Measurements from ENCODE around the gene NAP1L1. TPM values are rescaled to one million over a fixed set of nuclear protein-coding genes. Genes with fewer than 3 reads are reported as not detected.

Gene NAP1L1
- total RNA-seq, 2 experiments from 2014 or later: 1,148 to 1,176 TPM

- DNase-seq: no peak
- Mint-ChIP-seq H3K9me3 (no peaks in the 10 kb centered on the region), H3K4me1 (peaks cover 53% of the 10 kb centered on the region), H3K27me3 (no peaks in the 10 kb centered on the region), H3K4me3 (no peak overlapping the region), H3K36me3 (peaks cover 49% of the 10 kb centered on the region), H3K27ac (no peak overlapping the region)
These were observed 59.4 kb downstream of the NAP1L1 start for GRCh38 chr12:76024942-76025600.

GRCh38 chr12:76024102-76024781 lies 60.2 kb downstream of the NAP1L1 start:
- no peak overlapping the region for H3K27ac Mint-ChIP-seq
- peaks cover 61% of the 10 kb centered on the region for H3K4me1 Mint-ChIP-seq
- no peak for DNase-seq
- peaks cover 41% of the 10 kb centered on the region for H3K36me3 Mint-ChIP-seq
- H3K4me3 Mint-ChIP-seq: no peak overlapping the region
- no peaks in the 10 kb centered on the region for H3K27me3 Mint-ChIP-seq
- H3K9me3 Mint-ChIP-seq: no peaks in the 10 kb centered on the region

- H3K27me3 Mint-ChIP-seq: no peaks in the 10 kb centered on the region
- no peak for DNase-seq
- H3K9me3 Mint-ChIP-seq: no peaks in the 10 kb centered on the region
- H3K36me3 Mint-ChIP-seq: peaks cover 31% of the 10 kb centered on the region
- H3K4me1 Mint-ChIP-seq: peaks cover 63% of the 10 kb centered on the region
- no peak overlapping the region for H3K4me3 Mint-ChIP-seq
- H3K27ac Mint-ChIP-seq: no peak overlapping the region
These were observed 61.3 kb downstream of the NAP1L1 start for GRCh38 chr12:76023069-76023690.

GRCh38 chr12:76022506-76022905 lies 62.0 kb downstream of the NAP1L1 start:
- peaks cover 29% of the 10 kb centered on the region for H3K36me3 Mint-ChIP-seq
- peaks cover 63% of the 10 kb centered on the region for H3K4me1 Mint-ChIP-seq
- no peaks in the 10 kb centered on the region for H3K27me3 Mint-ChIP-seq
- H3K9me3 Mint-ChIP-seq: no peaks in the 10 kb centered on the region
- DNase-seq: no peak
- no peak overlapping the region for H3K4me3 Mint-ChIP-seq
- no peak overlapping the region for H3K27ac Mint-ChIP-seq

- no peaks in the 10 kb centered on the region for H3K27me3 Mint-ChIP-seq
- peak overlapping the region; percentile 71 for H3K4me3 Mint-ChIP-seq
- DNase-seq: peak; percentile 77
- no peaks in the 10 kb centered on the region for H3K9me3 Mint-ChIP-seq
- H3K27ac Mint-ChIP-seq: peak overlapping the region; percentile 99
- peaks cover 55% of the 10 kb centered on the region for H3K4me1 Mint-ChIP-seq
- H3K36me3 Mint-ChIP-seq: peaks cover 14% of the 10 kb centered on the region
These were observed 63.5 kb downstream of the NAP1L1 start for GRCh38 chr12:76020731-76021672.

GRCh38 chr12:76020281-76020680 lies 64.2 kb downstream of the NAP1L1 start:
- Mint-ChIP-seq H3K9me3 (no peaks in the 10 kb centered on the region), H3K36me3 (peaks cover 9% of the 10 kb centered on the region), H3K4me1 (peaks cover 55% of the 10 kb centered on the region), H3K27me3 (no peaks in the 10 kb centered on the region), H3K4me3 (peak overlapping the region; percentile 70), H3K27ac (peak overlapping the region; percentile 99)
- peak; percentile 81 for DNase-seq

- H3K27ac Mint-ChIP-seq: peak overlapping the region; percentile 35
- H3K4me3 Mint-ChIP-seq: no peak overlapping the region
- H3K9me3 Mint-ChIP-seq: no peaks in the 10 kb centered on the region
- H3K27me3 Mint-ChIP-seq: no peaks in the 10 kb centered on the region
- no peak for DNase-seq
- H3K36me3 Mint-ChIP-seq: peaks cover 5% of the 10 kb centered on the region
- peaks cover 47% of the 10 kb centered on the region for H3K4me1 Mint-ChIP-seq
These were observed 65.8 kb downstream of the NAP1L1 start for GRCh38 chr12:76018672-76019071.

GRCh38 chr12:76018111-76018510 lies 66.4 kb downstream of the NAP1L1 start:
- Mint-ChIP-seq H3K27ac (no peak overlapping the region), H3K36me3 (peaks cover 5% of the 10 kb centered on the region), H3K27me3 (no peaks in the 10 kb centered on the region), H3K9me3 (no peaks in the 10 kb centered on the region), H3K4me1 (peaks cover 47% of the 10 kb centered on the region), H3K4me3 (no peak overlapping the region)
- no peak for DNase-seq

GRCh38 chr12:76014007-76014406 lies 70.5 kb downstream of the NAP1L1 start:
- H3K4me3 Mint-ChIP-seq: no peak overlapping the region
- H3K27ac Mint-ChIP-seq: no peak overlapping the region
- peaks cover 3% of the 10 kb centered on the region for H3K27me3 Mint-ChIP-seq
- DNase-seq: no peak
- peaks cover 21% of the 10 kb centered on the region for H3K4me1 Mint-ChIP-seq
- H3K36me3 Mint-ChIP-seq: no peaks in the 10 kb centered on the region
- H3K9me3 Mint-ChIP-seq: no peaks in the 10 kb centered on the region

- Mint-ChIP-seq H3K36me3 (no peaks in the 10 kb centered on the region), H3K4me3 (no peak overlapping the region), H3K27me3 (peaks cover 3% of the 10 kb centered on the region), H3K27ac (no peak overlapping the region), H3K4me1 (peaks cover 18% of the 10 kb centered on the region), H3K9me3 (no peaks in the 10 kb centered on the region)
- DNase-seq: no peak
These were observed 70.9 kb downstream of the NAP1L1 start for GRCh38 chr12:76013603-76014002.

- Mint-ChIP-seq H3K27ac (no peak overlapping the region), H3K9me3 (no peaks in the 10 kb centered on the region), H3K4me1 (peaks cover 12% of the 10 kb centered on the region), H3K4me3 (no peak overlapping the region), H3K27me3 (peaks cover 3% of the 10 kb centered on the region), H3K36me3 (no peaks in the 10 kb centered on the region)
- no peak for DNase-seq
These were observed 71.8 kb downstream of the NAP1L1 start for GRCh38 chr12:76012644-76013043.

- peaks cover 8% of the 10 kb centered on the region for H3K4me1 Mint-ChIP-seq
These were observed 73.6 kb downstream of the NAP1L1 start for GRCh38 chr12:76010732-76011458.

GRCh38 chr12:76008428-76008827 lies 76.1 kb downstream of the NAP1L1 start:
- Mint-ChIP-seq H3K27ac (no peak overlapping the region), H3K4me1 (no peaks in the 10 kb centered on the region), H3K27me3 (peaks cover 7% of the 10 kb centered on the region), H3K9me3 (peaks cover 7% of the 10 kb centered on the region), H3K36me3 (no peaks in the 10 kb centered on the region), H3K4me3 (no peak overlapping the region)
- DNase-seq: no peak

More at GRCh38 chr12:76010732-76011458, 73.6 kb downstream of the NAP1L1 start:
- no peak for DNase-seq
- Mint-ChIP-seq H3K36me3 (no peaks in the 10 kb centered on the region), H3K27ac (no peak overlapping the region), H3K9me3 (no peaks in the 10 kb centered on the region), H3K4me3 (no peak overlapping the region), H3K27me3 (peaks cover 3% of the 10 kb centered on the region)

GRCh38 chr12:76007640-76008039 lies 76.8 kb downstream of the NAP1L1 start:
- DNase-seq: no peak
- Mint-ChIP-seq H3K27ac (no peak overlapping the region), H3K4me3 (no peak overlapping the region), H3K4me1 (no peaks in the 10 kb centered on the region), H3K36me3 (no peaks in the 10 kb centered on the region), H3K27me3 (peaks cover 7% of the 10 kb centered on the region), H3K9me3 (peaks cover 7% of the 10 kb centered on the region)

All from activated naive CD8-positive, alpha-beta T cell treated with anti-CD3 and anti-CD28 coated beads for 36 hours (primary cell).